Hepatocyte (in vitro differentiated cells): Measurements from ENCODE around the gene BACH2. TPM values are rescaled to one million over a fixed set of nuclear protein-coding genes. Genes with fewer than 3 reads are reported as not detected.

Experiments used
- DNase-seq: peaks from one replicate; pipeline ENCODE4 v3.0.0-alpha.2; 2016; ENCODE audit warnings: low spot score
- H2AFZ ChIP-seq: fragments of 200-600 bp; sonication (generic); 2 replicates; pipeline ENCODE4 v1.6.0; 2016; ENCODE audit warnings: antibody characterized with exemption, mild to moderate bottlenecking
- H3K27ac ChIP-seq: fragments of 200-600 bp; sonication (generic); 2 replicates; pipeline ENCODE4 v1.5.1; 2016; ENCODE audit warnings: mild to moderate bottlenecking
- H3K27me3 ChIP-seq: fragments of 200-600 bp; sonication (generic); 2 replicates; pipeline ENCODE4 v1.6.1; 2016
- H3K36me3 ChIP-seq: fragments of 200-600 bp; sonication (generic); replicated peaks from 2 replicates; pipeline ENCODE4 v1.5.1; 2016; ENCODE audit warnings: low read depth; ENCODE audit not compliant: insufficient read depth
- H3K4me1 ChIP-seq: fragments of 200-600 bp; sonication (generic); 2 replicates; pipeline ENCODE4 v1.5.1; 2016; ENCODE audit warnings: mild to moderate bottlenecking, moderate library complexity; ENCODE audit not compliant: insufficient read depth
- H3K4me2 ChIP-seq: fragments of 200-600 bp; sonication (generic); 2 replicates; pipeline ENCODE4 v1.6.0; 2016
- H3K4me3 ChIP-seq: fragments of 200-600 bp; sonication (generic); 2 replicates; pipeline ENCODE4 v1.5.1; 2016; ENCODE audit warnings: mild to moderate bottlenecking
- H3K79me2 ChIP-seq: fragments of 200-600 bp; sonication (generic); 2 replicates; pipeline ENCODE4 v1.6.0; 2017; ENCODE audit warnings: mild to moderate bottlenecking
- H3K9me2 ChIP-seq: fragments of 200-600 bp; sonication (generic); replicated peaks from 2 replicates; pipeline ENCODE4 v1.6.0; 2017; ENCODE audit warnings: mild to moderate bottlenecking; ENCODE audit not compliant: insufficient read depth
- H3K9me3 ChIP-seq: fragments of 200-600 bp; sonication (generic); 2 replicates; pipeline ENCODE4 v1.5.1; 2016; ENCODE audit warnings: low read depth, mild to moderate bottlenecking
- H4K20me1 ChIP-seq: fragments of 200-600 bp; sonication (generic); 2 replicates; pipeline ENCODE4 v1.6.0; 2016; ENCODE audit warnings: mild to moderate bottlenecking; ENCODE audit not compliant: insufficient read depth, poor library complexity, severe bottlenecking
- EZH2 ChIP-seq: fragments of 200-600 bp; sonication (generic); IDR thresholded peaks from 2 replicates; pipeline ENCODE4 v1.6.1; 2016; ENCODE audit warnings: antibody characterized with exemption, mild to moderate bottlenecking, borderline replicate concordance
- EZH2phosphoT487 ChIP-seq: fragments of 200-600 bp; sonication (generic); IDR thresholded peaks from one replicate; pipeline ENCODE4 v1.6.1; 2018; ENCODE audit warnings: antibody characterized with exemption, mild to moderate bottlenecking, low read depth, moderate library complexity; ENCODE audit not compliant: unreplicated experiment, severe bottlenecking
- WGBS: methylation state at CpG from one replicate; pipeline ENCODE4 v1.1.6; 2016; ENCODE audit warnings: low lambda C conversion rate; ENCODE audit errors: missing lambda C conversion rate; 5-methylcytosine and 5-hydroxymethylcytosine counted together
- polyA plus RNA-seq: library from polyadenylated mRNA; unstranded; fragments of >200 nt; fragmentation: Nextera tagmentation; extraction: Ambion mirVana; gene quantifications from 2 replicates; pipeline ENCODE4 v1.2.1, GENCODE V29; 2016
- total RNA-seq: library from RNA; depleted of rRNA; stranded (reverse); fragments of >200 nt; gene quantifications from 2 replicates; pipeline ENCODE4 v1.2.3, GENCODE V29; 2014
- TF ChIP-seq, protein P1 (sequence below): fragments of 200-600 bp; sonication (generic); IDR thresholded peaks from 2 replicates; pipeline ENCODE4 v1.5.1; 2016; ENCODE audit warnings: antibody characterized with exemption, mild to moderate bottlenecking; ENCODE audit not compliant: poor library complexity

Gene BACH2
- total and polyA plus RNA-seq, 2 experiments from 2014 or later = 2.3 to 2.6 TPM

DNA sequence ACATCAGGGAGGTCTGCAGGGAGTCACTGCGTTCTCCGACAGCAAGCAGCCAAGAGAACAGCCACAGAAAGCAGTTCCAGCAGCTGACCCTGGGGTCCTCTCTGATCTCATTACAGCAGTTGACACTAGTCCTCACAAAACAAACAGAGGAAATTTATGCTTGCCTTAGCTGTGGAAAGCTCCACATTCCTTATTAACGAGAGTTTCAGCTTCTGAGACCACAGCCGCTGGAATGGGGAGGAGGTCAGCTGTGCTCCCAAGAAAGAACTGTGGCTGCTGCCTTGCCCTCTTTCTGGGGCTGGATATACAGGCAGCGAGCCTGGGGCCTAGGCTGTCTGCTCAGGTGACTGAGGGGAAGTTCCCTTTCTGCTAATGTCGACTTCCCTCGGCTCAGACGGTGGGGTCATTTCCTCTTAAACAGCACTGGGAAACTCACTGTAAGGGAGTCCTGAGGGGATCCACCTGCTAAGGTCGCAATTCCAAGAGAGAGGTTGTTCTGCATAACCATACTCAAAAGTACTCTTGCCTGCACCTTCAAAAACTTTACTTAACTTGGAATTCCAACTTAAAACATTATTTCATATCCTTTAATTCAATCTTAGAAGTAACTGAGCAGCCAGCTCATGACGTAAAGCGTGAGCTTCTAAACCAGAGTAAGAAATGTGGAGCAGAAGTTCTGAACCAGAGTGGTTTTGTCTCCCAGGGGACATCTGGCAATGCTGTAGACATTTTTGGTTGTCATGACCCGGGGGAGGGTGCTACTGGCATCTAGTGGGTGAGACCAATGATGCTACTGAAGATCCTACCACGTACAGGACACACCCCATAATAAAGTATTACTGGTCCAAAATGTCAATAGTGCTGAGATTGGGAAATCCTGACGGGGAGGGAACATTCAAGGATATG, 80.3 kb downstream of the BACH2 start:
- WGBS = 49% methylated on average over 14 of the region's 14 CpGs
- peaks cover 42% of the 10 kb centered on the region for H3K4me1 ChIP-seq
- peak overlapping the region; percentile 47 for H3K4me2 ChIP-seq
- no peaks in the 10 kb centered on the region for H3K27me3 ChIP-seq
- H3K4me3 ChIP-seq = no peak overlapping the region
- no peaks in the 10 kb centered on the region for H3K9me2 ChIP-seq
- H2AFZ ChIP-seq = no peak overlapping the region
- no peaks in the 10 kb centered on the region for H4K20me1 ChIP-seq
- H3K27ac ChIP-seq = peak overlapping the region; percentile 94
- TF ChIP-seq, protein P1, sequence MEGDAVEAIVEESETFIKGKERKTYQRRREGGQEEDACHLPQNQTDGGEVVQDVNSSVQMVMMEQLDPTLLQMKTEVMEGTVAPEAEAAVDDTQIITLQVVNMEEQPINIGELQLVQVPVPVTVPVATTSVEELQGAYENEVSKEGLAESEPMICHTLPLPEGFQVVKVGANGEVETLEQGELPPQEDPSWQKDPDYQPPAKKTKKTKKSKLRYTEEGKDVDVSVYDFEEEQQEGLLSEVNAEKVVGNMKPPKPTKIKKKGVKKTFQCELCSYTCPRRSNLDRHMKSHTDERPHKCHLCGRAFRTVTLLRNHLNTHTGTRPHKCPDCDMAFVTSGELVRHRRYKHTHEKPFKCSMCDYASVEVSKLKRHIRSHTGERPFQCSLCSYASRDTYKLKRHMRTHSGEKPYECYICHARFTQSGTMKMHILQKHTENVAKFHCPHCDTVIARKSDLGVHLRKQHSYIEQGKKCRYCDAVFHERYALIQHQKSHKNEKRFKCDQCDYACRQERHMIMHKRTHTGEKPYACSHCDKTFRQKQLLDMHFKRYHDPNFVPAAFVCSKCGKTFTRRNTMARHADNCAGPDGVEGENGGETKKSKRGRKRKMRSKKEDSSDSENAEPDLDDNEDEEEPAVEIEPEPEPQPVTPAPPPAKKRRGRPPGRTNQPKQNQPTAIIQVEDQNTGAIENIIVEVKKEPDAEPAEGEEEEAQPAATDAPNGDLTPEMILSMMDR = no peak
- no peak for TF ChIP-seq EZH2phosphoT487
- no peak for TF ChIP-seq EZH2
- H3K9me3 ChIP-seq = no peaks in the 10 kb centered on the region
- no peaks in the 10 kb centered on the region for H3K36me3 ChIP-seq
- DNase-seq = peak; percentile 53
- H3K79me2 ChIP-seq = no peaks in the 10 kb centered on the region

DNA sequence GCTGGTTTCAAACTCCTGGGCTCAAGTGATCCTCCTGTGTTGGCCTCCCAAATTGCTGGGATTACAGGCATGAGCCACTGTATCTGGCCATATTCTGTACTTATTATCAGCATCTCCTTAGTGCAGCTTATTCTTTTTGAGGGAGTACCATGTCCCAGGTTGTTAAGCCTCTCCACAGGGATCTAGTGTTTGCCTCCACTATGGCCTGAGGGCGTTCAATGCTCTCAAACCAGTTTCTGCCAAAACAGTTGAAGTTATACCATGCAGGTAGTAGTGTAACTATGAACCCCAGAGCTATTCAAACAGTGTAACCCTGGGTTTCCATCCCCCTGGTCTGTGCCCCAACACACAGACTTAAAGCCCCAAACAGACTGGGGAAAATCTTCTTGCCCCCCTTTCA, 81.7 kb downstream of the BACH2 start:
- no peak for DNase-seq
- no peaks in the 10 kb centered on the region for H3K36me3 ChIP-seq
- peaks cover 32% of the 10 kb centered on the region for H3K4me1 ChIP-seq
- no peaks in the 10 kb centered on the region for H3K9me2 ChIP-seq
- H2AFZ ChIP-seq = no peak overlapping the region
- no peaks in the 10 kb centered on the region for H3K9me3 ChIP-seq
- H3K4me2 ChIP-seq = no peak overlapping the region
- H4K20me1 ChIP-seq = no peaks in the 10 kb centered on the region
- no peaks in the 10 kb centered on the region for H3K27me3 ChIP-seq
- H3K79me2 ChIP-seq = no peaks in the 10 kb centered on the region
- no peak overlapping the region for H3K4me3 ChIP-seq
- H3K27ac ChIP-seq = no peak overlapping the region
- WGBS = 90% methylated on average over 1 of the region's 1 CpG
- TF ChIP-seq EZH2 (no peak), EZH2phosphoT487 (no peak)
- TF ChIP-seq, protein P1 = no peak

DNA sequence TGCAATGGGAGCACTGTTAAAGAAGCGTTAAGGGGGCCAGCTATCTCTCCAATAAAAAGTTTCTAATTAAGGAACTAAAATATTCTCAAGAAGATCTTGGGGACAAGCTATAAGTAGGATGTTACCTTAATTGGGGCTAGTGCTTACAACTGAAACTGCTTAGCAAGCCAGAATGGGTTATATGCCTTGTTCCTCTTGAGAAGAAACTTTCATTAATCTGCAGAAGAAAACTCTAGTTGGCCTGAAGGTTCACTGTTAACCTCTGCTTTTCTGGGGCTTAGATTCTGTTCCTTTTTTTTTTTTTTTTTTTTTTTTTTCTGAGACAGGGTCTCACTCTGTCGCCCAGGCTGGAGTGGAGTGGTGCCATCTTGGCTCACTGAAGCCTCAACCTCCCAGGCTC, 82.2 kb downstream of the BACH2 start:
- H3K9me2 ChIP-seq = no peaks in the 10 kb centered on the region
- no peaks in the 10 kb centered on the region for H3K36me3 ChIP-seq
- no peak overlapping the region for H3K27ac ChIP-seq
- H3K4me1 ChIP-seq = peaks cover 30% of the 10 kb centered on the region
- H3K79me2 ChIP-seq = no peaks in the 10 kb centered on the region
- DNase-seq = no peak
- no peak overlapping the region for H3K4me2 ChIP-seq
- H3K27me3 ChIP-seq = no peaks in the 10 kb centered on the region
- H2AFZ ChIP-seq = no peak overlapping the region
- WGBS = 98% methylated on average over 2 of the region's 2 CpGs
- no peaks in the 10 kb centered on the region for H3K9me3 ChIP-seq
- no peak overlapping the region for H3K4me3 ChIP-seq
- TF ChIP-seq, protein P1 = no peak
- TF ChIP-seq EZH2 (no peak), EZH2phosphoT487 (no peak)
- no peaks in the 10 kb centered on the region for H4K20me1 ChIP-seq
